ENCODE measurements around the gene INSYN1. TPM values are rescaled to one million over a fixed set of nuclear protein-coding genes. Genes with fewer than 3 reads are reported as not detected.
A peak's percentile ranks its signal among the peaks of the same experiment; 100 is the strongest.

The INSYN1 gene
- total and polyA plus RNA-seq, 9 of the 15 experiments (the other 6 are each of a cell fraction or from before 2014, with no cell fraction given), result not detected

DNA sequence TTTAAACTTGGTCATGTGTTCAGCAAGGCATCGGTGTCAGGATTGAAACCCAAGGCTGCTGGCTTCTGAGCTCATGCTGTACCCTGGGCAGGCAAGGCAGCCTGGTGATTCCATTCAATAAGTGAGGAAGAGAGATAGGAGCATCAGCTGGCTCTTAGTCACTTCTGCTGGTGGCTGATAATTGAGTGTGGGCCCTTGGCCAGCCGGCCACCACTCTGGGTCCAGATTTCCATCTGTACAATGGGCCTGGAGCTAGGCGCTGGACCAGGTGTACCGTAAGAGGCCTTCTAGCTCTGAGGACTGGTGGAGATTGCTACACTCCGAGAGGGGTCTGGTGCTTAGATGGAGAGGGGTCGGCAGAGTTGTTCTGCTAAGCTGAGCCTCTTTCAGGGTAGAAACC lies 64.7 kb downstream of the INSYN1 start (continued):
- no peak for TF ChIP-seq MAZ (CRISPR knock-in tag; conservative IDR thresholded peaks at IDR 0.05 in 1 of 2, IDR thresholded peaks at IDR 0.05 in 1 of 2)
- no peak for TF ChIP-seq SAFB2 (IDR thresholded peaks at IDR 0.05; ENCODE audit: borderline replicate concordance, low read depth, low read length, severe bottlenecking)
- no peak for TF ChIP-seq ZNF449 (CRISPR knock-in tag; IDR thresholded peaks at IDR 0.05)
- no peak for TF ChIP-seq SMARCC2 (IDR thresholded peaks at IDR 0.05; ENCODE audit: low read depth)
- peak; percentile 31; the same call in 1 of the 2 replicates for TF ChIP-seq STAT5A (IDR thresholded peaks at IDR 0.05; ENCODE audit: borderline replicate concordance, low read length)
- TF ChIP-seq TRIM24 (IDR thresholded peaks at IDR 0.05), result peak in 1 of 2 experiments; percentile 54; a peak in 2 of 4 replicates
- TF ChIP-seq SMAD4 (CRISPR knock-in tag; conservative IDR thresholded peaks at IDR 0.05), result no peak
- TF ChIP-seq ZNF445 (CRISPR knock-in tag; IDR thresholded peaks at IDR 0.05; ENCODE audit: low read depth), result no peak
- TF ChIP-seq, protein P1, sequence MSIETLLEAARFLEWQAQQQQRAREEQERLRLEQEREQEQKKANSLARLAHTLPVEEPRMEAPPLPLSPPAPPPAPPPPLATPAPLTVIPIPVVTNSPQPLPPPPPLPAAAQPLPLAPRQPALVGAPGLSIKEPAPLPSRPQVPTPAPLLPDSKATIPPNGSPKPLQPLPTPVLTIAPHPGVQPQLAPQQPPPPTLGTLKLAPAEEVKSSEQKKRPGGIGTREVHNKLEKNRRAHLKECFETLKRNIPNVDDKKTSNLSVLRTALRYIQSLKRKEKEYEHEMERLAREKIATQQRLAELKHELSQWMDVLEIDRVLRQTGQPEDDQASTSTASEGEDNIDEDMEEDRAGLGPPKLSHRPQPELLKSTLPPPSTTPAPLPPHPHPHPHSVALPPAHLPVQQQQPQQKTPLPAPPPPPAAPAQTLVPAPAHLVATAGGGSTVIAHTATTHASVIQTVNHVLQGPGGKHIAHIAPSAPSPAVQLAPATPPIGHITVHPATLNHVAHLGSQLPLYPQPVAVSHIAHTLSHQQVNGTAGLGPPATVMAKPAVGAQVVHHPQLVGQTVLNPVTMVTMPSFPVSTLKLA (conservative IDR thresholded peaks at IDR 0.05), result no peak
- TF ChIP-seq TOE1 (IDR thresholded peaks at IDR 0.05; ENCODE audit: borderline replicate concordance), result no peak
- no peak for TF ChIP-seq TOE1 (CRISPR knock-in tag; IDR thresholded peaks at IDR 0.05; ENCODE audit: borderline replicate concordance, low read depth)
- no peak for TF ChIP-seq TCF7L2 (IDR thresholded peaks at IDR 0.05; ENCODE audit: low read depth, low read length)
- TF ChIP-seq CBFA2T2 (conservative IDR thresholded peaks at IDR 0.05), result peak; percentile 88
- no peak for TF ChIP-seq HLTF (IDR thresholded peaks at IDR 0.05)
- no peak for TF ChIP-seq ZSCAN32 (CRISPR knock-in tag; IDR thresholded peaks at IDR 0.05)
- TF ChIP-seq, protein P2, sequence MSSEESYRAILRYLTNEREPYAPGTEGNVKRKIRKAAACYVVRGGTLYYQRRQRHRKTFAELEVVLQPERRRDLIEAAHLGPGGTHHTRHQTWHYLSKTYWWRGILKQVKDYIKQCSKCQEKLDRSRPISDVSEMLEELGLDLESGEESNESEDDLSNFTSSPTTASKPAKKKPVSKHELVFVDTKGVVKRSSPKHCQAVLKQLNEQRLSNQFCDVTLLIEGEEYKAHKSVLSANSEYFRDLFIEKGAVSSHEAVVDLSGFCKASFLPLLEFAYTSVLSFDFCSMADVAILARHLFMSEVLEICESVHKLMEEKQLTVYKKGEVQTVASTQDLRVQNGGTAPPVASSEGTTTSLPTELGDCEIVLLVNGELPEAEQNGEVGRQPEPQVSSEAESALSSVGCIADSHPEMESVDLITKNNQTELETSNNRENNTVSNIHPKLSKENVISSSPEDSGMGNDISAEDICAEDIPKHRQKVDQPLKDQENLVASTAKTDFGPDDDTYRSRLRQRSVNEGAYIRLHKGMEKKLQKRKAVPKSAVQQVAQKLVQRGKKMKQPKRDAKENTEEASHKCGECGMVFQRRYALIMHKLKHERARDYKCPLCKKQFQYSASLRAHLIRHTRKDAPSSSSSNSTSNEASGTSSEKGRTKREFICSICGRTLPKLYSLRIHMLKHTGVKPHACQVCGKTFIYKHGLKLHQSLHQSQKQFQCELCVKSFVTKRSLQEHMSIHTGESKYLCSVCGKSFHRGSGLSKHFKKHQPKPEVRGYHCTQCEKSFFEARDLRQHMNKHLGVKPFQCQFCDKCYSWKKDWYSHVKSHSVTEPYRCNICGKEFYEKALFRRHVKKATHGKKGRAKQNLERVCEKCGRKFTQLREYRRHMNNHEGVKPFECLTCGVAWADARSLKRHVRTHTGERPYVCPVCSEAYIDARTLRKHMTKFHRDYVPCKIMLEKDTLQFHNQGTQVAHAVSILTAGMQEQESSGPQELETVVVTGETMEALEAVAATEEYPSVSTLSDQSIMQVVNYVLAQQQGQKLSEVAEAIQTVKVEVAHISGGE (CRISPR knock-in tag; IDR thresholded peaks at IDR 0.05), result 0 out of 6 replicates have a peak, but pooled peaks of 1 of the 3 experiments have one; percentile 42
- TF ChIP-seq SAFB (IDR thresholded peaks at IDR 0.05; ENCODE audit: borderline replicate concordance, low read depth, low read length), result no peak
- TF ChIP-seq, protein P3, sequence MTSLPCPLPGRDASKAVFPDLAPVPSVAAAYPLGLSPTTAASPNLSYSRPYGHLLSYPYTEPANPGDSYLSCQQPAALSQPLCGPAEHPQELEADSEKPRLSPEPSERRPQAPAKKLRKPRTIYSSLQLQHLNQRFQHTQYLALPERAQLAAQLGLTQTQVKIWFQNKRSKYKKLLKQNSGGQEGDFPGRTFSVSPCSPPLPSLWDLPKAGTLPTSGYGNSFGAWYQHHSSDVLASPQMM (CRISPR knock-in tag; IDR thresholded peaks at IDR 0.05), result no peak
- TF ChIP-seq, protein P4, sequence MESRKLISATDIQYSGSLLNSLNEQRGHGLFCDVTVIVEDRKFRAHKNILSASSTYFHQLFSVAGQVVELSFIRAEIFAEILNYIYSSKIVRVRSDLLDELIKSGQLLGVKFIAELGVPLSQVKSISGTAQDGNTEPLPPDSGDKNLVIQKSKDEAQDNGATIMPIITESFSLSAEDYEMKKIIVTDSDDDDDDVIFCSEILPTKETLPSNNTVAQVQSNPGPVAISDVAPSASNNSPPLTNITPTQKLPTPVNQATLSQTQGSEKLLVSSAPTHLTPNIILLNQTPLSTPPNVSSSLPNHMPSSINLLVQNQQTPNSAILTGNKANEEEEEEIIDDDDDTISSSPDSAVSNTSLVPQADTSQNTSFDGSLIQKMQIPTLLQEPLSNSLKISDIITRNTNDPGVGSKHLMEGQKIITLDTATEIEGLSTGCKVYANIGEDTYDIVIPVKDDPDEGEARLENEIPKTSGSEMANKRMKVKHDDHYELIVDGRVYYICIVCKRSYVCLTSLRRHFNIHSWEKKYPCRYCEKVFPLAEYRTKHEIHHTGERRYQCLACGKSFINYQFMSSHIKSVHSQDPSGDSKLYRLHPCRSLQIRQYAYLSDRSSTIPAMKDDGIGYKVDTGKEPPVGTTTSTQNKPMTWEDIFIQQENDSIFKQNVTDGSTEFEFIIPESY (CRISPR knock-in tag; IDR thresholded peaks at IDR 0.05), result no peak
- TF ChIP-seq HMG20B (CRISPR knock-in tag; IDR thresholded peaks at IDR 0.05), result no peak

Data from K562 (cell line).